ENCODE data around the gene P2RY4. TPM values are rescaled to one million over a fixed set of nuclear protein-coding genes. Genes with fewer than 3 reads are reported as not detected.

Gene P2RY4
- under 0.01 and 0.29 TPM in 2 replicates for total RNA-seq

- Histone ChIP-seq H3K79me2 (ENCODE audit: insufficient read depth, low read length) (no peaks in the 10 kb centered on the region), H4K20me1 (ENCODE audit: insufficient read depth, low read length) (no peaks in the 10 kb centered on the region), H3K36me3 (ENCODE audit: insufficient read depth, low read length) (no peaks in the 10 kb centered on the region), H2AFZ (ENCODE audit: low read length) (no peak within 1 kb of the TSS), H3K4me1 (ENCODE audit: insufficient read depth, low read length) (no peaks in the 10 kb centered on the region), H3K9me3 (ENCODE audit: low read depth, low read length) (no peaks in the 10 kb centered on the region), H3K27ac (ENCODE audit: low read depth, low read length) (no peak within 1 kb of the TSS), H3K27me3 (ENCODE audit: insufficient read depth, low read length) (no peaks in the 10 kb centered on the region), H3K4me3 (ENCODE audit: insufficient read depth, low read length) (no peak within 1 kb of the TSS), H3K4me2 (ENCODE audit: insufficient read depth, low read length) (no peak within 1 kb of the TSS)
- no peak for TF ChIP-seq CTCF (IDR thresholded peaks at IDR 0.05; ENCODE audit: extremely low read depth, low read depth, low read length)
- DNase-seq (ENCODE audit: insufficient read length, low spot score, missing footprints) = no peak
Measured at GRCh38 chrX:70260104-70260503, at the start of gene P2RY4. TSS of gene P2RY4 (minus strand) at chrX:70260204. CDS start at chrX:70259624, 580 bp downstream.

GRCh38 chrX:70301716-70302115, 41.7 kb upstream of the P2RY4 start:
- Histone ChIP-seq H3K27me3 (ENCODE audit: insufficient read depth, low read length) (peaks cover 4% of the 10 kb centered on the region), H4K20me1 (ENCODE audit: insufficient read depth, low read length) (no peaks in the 10 kb centered on the region), H3K4me1 (ENCODE audit: insufficient read depth, low read length) (peaks cover 9% of the 10 kb centered on the region), H2AFZ (ENCODE audit: low read length) (peak overlapping the region; percentile 45), H3K36me3 (ENCODE audit: insufficient read depth, low read length) (no peaks in the 10 kb centered on the region), H3K27ac (ENCODE audit: low read depth, low read length) (peak overlapping the region; percentile 67), H3K4me2 (ENCODE audit: insufficient read depth, low read length) (peak overlapping the region; percentile 20), H3K9me3 (ENCODE audit: low read depth, low read length) (no peaks in the 10 kb centered on the region), H3K79me2 (ENCODE audit: insufficient read depth, low read length) (peaks cover 14% of the 10 kb centered on the region), H3K4me3 (ENCODE audit: insufficient read depth, low read length) (no peak overlapping the region)
- no peak for TF ChIP-seq CTCF (IDR thresholded peaks at IDR 0.05; ENCODE audit: extremely low read depth, low read depth, low read length)
- no peak for DNase-seq (ENCODE audit: insufficient read length, low spot score, missing footprints)

GRCh38 chrX:70293621-70294020, 33.6 kb upstream of the P2RY4 start:
- no peak for TF ChIP-seq CTCF (IDR thresholded peaks at IDR 0.05; ENCODE audit: extremely low read depth, low read depth, low read length)
- no peak overlapping the region for H3K4me3 ChIP-seq (ENCODE audit: insufficient read depth, low read length)
- H4K20me1 ChIP-seq (ENCODE audit: insufficient read depth, low read length) = no peaks in the 10 kb centered on the region
- H3K79me2 ChIP-seq (ENCODE audit: insufficient read depth, low read length) = peaks cover 63% of the 10 kb centered on the region
- H3K4me2 ChIP-seq (ENCODE audit: insufficient read depth, low read length) = peak overlapping the region; percentile 50
- H3K4me1 ChIP-seq (ENCODE audit: insufficient read depth, low read length) = peaks cover 10% of the 10 kb centered on the region
- H3K27ac ChIP-seq (ENCODE audit: low read depth, low read length) = peak overlapping the region; percentile 23
- no peaks in the 10 kb centered on the region for H3K9me3 ChIP-seq (ENCODE audit: low read depth, low read length)
- DNase-seq (ENCODE audit: insufficient read length, low spot score, missing footprints) = no peak
- no peaks in the 10 kb centered on the region for H3K36me3 ChIP-seq (ENCODE audit: insufficient read depth, low read length)
- H3K27me3 ChIP-seq (ENCODE audit: insufficient read depth, low read length) = peaks cover 4% of the 10 kb centered on the region
- H2AFZ ChIP-seq (ENCODE audit: low read length) = no peak overlapping the region

GRCh38 chrX:70292788-70293187, 32.8 kb upstream of the P2RY4 start:
- Histone ChIP-seq H3K27ac (ENCODE audit: low read depth, low read length) (no peak overlapping the region), H3K4me1 (ENCODE audit: insufficient read depth, low read length) (peaks cover 10% of the 10 kb centered on the region), H3K27me3 (ENCODE audit: insufficient read depth, low read length) (peaks cover 2% of the 10 kb centered on the region), H3K79me2 (ENCODE audit: insufficient read depth, low read length) (peaks cover 62% of the 10 kb centered on the region), H3K9me3 (ENCODE audit: low read depth, low read length) (no peaks in the 10 kb centered on the region), H3K36me3 (ENCODE audit: insufficient read depth, low read length) (peaks cover 6% of the 10 kb centered on the region), H3K4me2 (ENCODE audit: insufficient read depth, low read length) (peak overlapping the region; percentile 50), H3K4me3 (ENCODE audit: insufficient read depth, low read length) (no peak overlapping the region), H4K20me1 (ENCODE audit: insufficient read depth, low read length) (no peaks in the 10 kb centered on the region), H2AFZ (ENCODE audit: low read length) (no peak overlapping the region)
- no peak for TF ChIP-seq CTCF (IDR thresholded peaks at IDR 0.05; ENCODE audit: extremely low read depth, low read depth, low read length)
- DNase-seq (ENCODE audit: insufficient read length, low spot score, missing footprints) = no peak
